VCaP (cell line): ENCODE data around the gene TANGO6.

Experiments
- H3K27ac ChIP-seq: fragments of 450-650 bp; 2 replicates; pipeline ENCODE4 v1.5.1; 2017
- CTCF ChIP-seq: fragments of 450-650 bp; conservative IDR thresholded peaks from 2 replicates; pipeline ENCODE4 v1.5.1; 2017; ENCODE audit warnings: mild to moderate bottlenecking, moderate library complexity

The TANGO6 gene

GRCh38 chr16:68915589-68915988 lies 72.3 kb downstream of the TANGO6 start:
- TF ChIP-seq CTCF = no peak
- no peak overlapping the region for H3K27ac ChIP-seq

- no peak for TF ChIP-seq CTCF
- H3K27ac ChIP-seq = no peak overlapping the region
These were observed 74.2 kb downstream of the TANGO6 start for GRCh38 chr16:68917541-68917940.

GRCh38 chr16:68920349-68920748 lies 77.0 kb downstream of the TANGO6 start:
- TF ChIP-seq CTCF = no peak
- no peak overlapping the region for H3K27ac ChIP-seq

GRCh38 chr16:68921637-68922036 lies 78.3 kb downstream of the TANGO6 start:
- no peak for TF ChIP-seq CTCF
- no peak overlapping the region for H3K27ac ChIP-seq

- TF ChIP-seq CTCF = no peak
- no peak overlapping the region for H3K27ac ChIP-seq
These were observed 79.8 kb downstream of the TANGO6 start for GRCh38 chr16:68923116-68923515.

- no peak overlapping the region for H3K27ac ChIP-seq
- TF ChIP-seq CTCF = no peak
These were observed 83.7 kb downstream of the TANGO6 start for GRCh38 chr16:68927018-68927417.

GRCh38 chr16:68931196-68931595 lies 87.9 kb downstream of the TANGO6 start:
- no peak overlapping the region for H3K27ac ChIP-seq
- TF ChIP-seq CTCF = no peak

- H3K27ac ChIP-seq = no peak overlapping the region
These were observed 91.1 kb downstream of the TANGO6 start for GRCh38 chr16:68934402-68934801.

More at GRCh38 chr16:68934402-68934801, 91.1 kb downstream of the TANGO6 start:
- TF ChIP-seq CTCF = no peak
